Sigmoid colon (tissue), 7 donors: ENCODE results near the gene FMN2. TPM values are rescaled to one million over a fixed set of nuclear protein-coding genes. Genes with fewer than 3 reads are reported as not detected.

Experiments
- DNase-seq: peaks from one replicate; pipeline ENCODE4 v3.0.0-alpha.2; 2019
- H3K27ac ChIP-seq, 4 donors: fragments of 200-600 bp; sonication (generic); one replicate each; pipeline ENCODE4 v1.5.1; 2016 to 2019; ENCODE audit warnings: mild to moderate bottlenecking in 1 of 4
- H3K27me3 ChIP-seq, 3 donors: fragments of 200-600 bp; sonication (generic); one replicate each; pipeline ENCODE4 v1.5.1; 2019; ENCODE audit warnings: mild to moderate bottlenecking in 1 of 3
- H3K36me3 ChIP-seq, 4 donors: fragments of 200-600 bp; sonication (generic); one replicate each; pipeline ENCODE4 v1.5.1; 2016 to 2019
- H3K4me1 ChIP-seq, 4 donors: fragments of 200-600 bp; sonication (generic); one replicate each; pipeline ENCODE4 v1.5.1; 2017 to 2019
- H3K4me3 ChIP-seq, 4 donors: fragments of 200-600 bp; sonication (generic); one replicate each; pipeline ENCODE4 v1.5.1; 2017 to 2019; ENCODE audit warnings: mild to moderate bottlenecking in 2 of 4, moderate library complexity in 1 of 4
- H3K9me3 ChIP-seq, 4 donors: fragments of 200-600 bp in 3 of 4; sonication (generic) in 3 of 4; one replicate each; pipeline versions ENCODE4 v1.5.1 to v1.6.1; 2013 to 2019
- EP300 ChIP-seq, 4 donors: sonication (generic); formaldehyde crosslinking; IDR thresholded peaks; one replicate each; pipeline ENCODE4 v1.6.1; 2017; ENCODE audit warnings: antibody characterized with exemption in 4 of 4
- POLR2A ChIP-seq, 2 donors: fragments of 450-650 bp; IDR thresholded peaks; one replicate each; pipeline ENCODE4 v1.6.1; 2016; ENCODE audit warnings: antibody characterized with exemption in 2 of 2, mild to moderate bottlenecking in 2 of 2, moderate library complexity in 2 of 2
- POLR2AphosphoS5 ChIP-seq, 4 donors: sonication (generic); formaldehyde crosslinking; IDR thresholded peaks; one replicate each; pipeline ENCODE4 v1.6.1; 2017; ENCODE audit warnings: antibody characterized with exemption in 4 of 4
- WGBS, 2 donors: extraction: QIAGEN DNeasy Blood & Tissue Kit; methylation state at CpG; one replicate each; pipeline ENCODE4 v1.1.7; 2013; 5-methylcytosine and 5-hydroxymethylcytosine counted together
- intact Hi-C: fragments of 100-400 bp; cut with DNase I; formaldehyde crosslinking; loops from one replicate; pipeline ENCODE4 v1.15.1; 2023
- polyA plus RNA-seq, 3 donors: library from polyadenylated mRNA; stranded (reverse); fragments of 200-250 nt; gene quantifications; one replicate each; pipeline ENCODE4 v1.2.3, GENCODE V29; 2013
- total RNA-seq, 4 donors: library from RNA; depleted of rRNA; stranded (reverse); fragments of >200 nt; gene quantifications; one replicate each; pipeline ENCODE4 v1.1.0, GENCODE V29; 2016
- TF ChIP-seq, protein P1 (sequence below), 4 experiments: fragments of 450-650 bp in 3 of 4; fragments of 200-600 bp in 1 of 4; IDR thresholded peaks; one replicate each; pipeline ENCODE4 v1.5.1; 2016 to 2019; ENCODE audit warnings: antibody characterized with exemption in 4 of 4, mild to moderate bottlenecking in 3 of 4, moderate library complexity in 2 of 4
- donor health status: healthy with polysubstance abuse.
- donor health status: Bipolar disorder and iron deficiency.
- donor health status: healthy.

Gene FMN2
- total and polyA plus RNA-seq, 7 donors: 1.5 to 16.9 (median 10.3) TPM

DNA sequence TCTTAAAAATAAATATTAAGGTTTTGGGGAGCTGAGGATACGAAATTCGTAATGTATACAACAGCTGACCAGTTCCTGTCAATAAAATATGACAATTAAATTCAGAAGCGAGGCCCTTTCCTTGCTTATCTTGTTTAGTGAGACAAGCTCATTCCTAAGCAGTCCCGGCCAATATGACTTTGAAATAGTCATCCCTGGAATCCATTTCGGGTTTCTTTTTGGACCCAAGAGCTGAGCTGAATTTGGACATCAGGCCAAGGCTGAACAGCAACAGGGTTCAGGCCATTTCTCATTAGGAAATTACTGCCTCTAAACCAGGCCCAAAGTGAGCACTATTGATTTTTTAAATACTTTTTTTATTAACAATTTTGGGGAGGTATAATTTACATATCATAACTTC lies 17.3 kb upstream of the FMN2 start:
- H3K4me1 ChIP-seq: no peaks in the 10 kb centered on the region
- no peaks in the 10 kb centered on the region for H3K9me3 ChIP-seq
- no peak overlapping the region for H3K27ac ChIP-seq
- WGBS, 2 donors: 75 to 76% methylated on average over 5 of the region's 5 CpGs
- no peaks in the 10 kb centered on the region for H3K36me3 ChIP-seq
- TF ChIP-seq EP300 (IDR thresholded peaks at IDR 0.05) (no peak), POLR2A (IDR thresholded peaks at IDR 0.05) (no peak), POLR2AphosphoS5 (IDR thresholded peaks at IDR 0.05) (no peak)
- TF ChIP-seq, protein P1, sequence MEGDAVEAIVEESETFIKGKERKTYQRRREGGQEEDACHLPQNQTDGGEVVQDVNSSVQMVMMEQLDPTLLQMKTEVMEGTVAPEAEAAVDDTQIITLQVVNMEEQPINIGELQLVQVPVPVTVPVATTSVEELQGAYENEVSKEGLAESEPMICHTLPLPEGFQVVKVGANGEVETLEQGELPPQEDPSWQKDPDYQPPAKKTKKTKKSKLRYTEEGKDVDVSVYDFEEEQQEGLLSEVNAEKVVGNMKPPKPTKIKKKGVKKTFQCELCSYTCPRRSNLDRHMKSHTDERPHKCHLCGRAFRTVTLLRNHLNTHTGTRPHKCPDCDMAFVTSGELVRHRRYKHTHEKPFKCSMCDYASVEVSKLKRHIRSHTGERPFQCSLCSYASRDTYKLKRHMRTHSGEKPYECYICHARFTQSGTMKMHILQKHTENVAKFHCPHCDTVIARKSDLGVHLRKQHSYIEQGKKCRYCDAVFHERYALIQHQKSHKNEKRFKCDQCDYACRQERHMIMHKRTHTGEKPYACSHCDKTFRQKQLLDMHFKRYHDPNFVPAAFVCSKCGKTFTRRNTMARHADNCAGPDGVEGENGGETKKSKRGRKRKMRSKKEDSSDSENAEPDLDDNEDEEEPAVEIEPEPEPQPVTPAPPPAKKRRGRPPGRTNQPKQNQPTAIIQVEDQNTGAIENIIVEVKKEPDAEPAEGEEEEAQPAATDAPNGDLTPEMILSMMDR (IDR thresholded peaks at IDR 0.05): no peak
- H3K27me3 ChIP-seq: no peaks in the 10 kb centered on the region
- no peak for DNase-seq
- intact Hi-C loops: no loop called here
- H3K4me3 ChIP-seq: no peak overlapping the region

DNA sequence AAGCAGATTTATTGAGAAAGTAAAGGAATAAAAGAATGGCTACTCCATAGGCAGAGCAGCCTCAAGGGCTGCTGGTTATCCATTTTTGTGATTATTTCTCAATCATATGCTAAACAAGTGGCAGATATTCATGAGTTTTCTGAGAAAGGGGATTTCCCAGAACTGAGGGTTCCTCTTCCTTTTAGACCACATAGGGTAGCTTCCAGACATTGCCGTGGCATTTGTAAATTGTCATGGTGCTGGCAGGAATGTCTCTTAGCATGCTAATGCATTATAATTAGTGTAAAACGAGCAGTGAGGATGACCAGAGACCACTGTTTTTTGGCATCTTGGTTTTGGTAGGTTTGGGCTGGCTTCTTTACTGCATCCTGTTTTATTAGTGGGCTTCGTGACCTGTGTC lies 16.8 kb upstream of the FMN2 start:
- intact Hi-C loops: no loop called here
- Histone ChIP-seq H3K27ac (no peak overlapping the region), H3K4me3 (no peak overlapping the region), H3K27me3 (no peaks in the 10 kb centered on the region), H3K4me1 (no peaks in the 10 kb centered on the region), H3K36me3 (no peaks in the 10 kb centered on the region), H3K9me3 (no peaks in the 10 kb centered on the region)
- no peak for DNase-seq
- WGBS, 2 donors: 70 to 82% methylated on average over 3 of the region's 3 CpGs
- no peak for TF ChIP-seq EP300 (IDR thresholded peaks at IDR 0.05)
- TF ChIP-seq, protein P1 (IDR thresholded peaks at IDR 0.05): no peak
- TF ChIP-seq POLR2AphosphoS5 (IDR thresholded peaks at IDR 0.05): no peak
- TF ChIP-seq POLR2A (IDR thresholded peaks at IDR 0.05): no peak

DNA sequence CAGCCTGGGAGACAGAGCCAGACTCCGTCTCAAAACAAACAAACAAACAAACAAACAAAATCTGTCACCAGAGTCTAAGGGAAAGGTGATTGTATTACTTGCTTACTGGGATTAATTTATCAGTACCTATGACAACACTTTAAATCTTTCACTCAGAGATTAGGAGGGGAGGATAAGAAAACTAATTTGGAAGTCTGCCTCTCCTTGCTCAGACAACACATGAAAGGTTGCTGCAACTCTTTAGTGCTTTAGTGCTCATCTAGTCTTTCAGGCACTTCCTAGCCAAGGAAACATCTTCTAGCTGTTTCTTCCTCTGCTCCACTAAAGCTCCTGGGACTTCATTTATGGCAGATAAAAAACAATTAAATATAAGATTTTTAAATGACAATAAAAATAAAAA lies 7.3 kb upstream of the FMN2 start:
- Histone ChIP-seq H3K36me3 (no peaks in the 10 kb centered on the region), H3K4me1 (no peaks in the 10 kb centered on the region), H3K4me3 (no peak overlapping the region), H3K27ac (no peak overlapping the region), H3K9me3 (no peaks in the 10 kb centered on the region), H3K27me3 (no peaks in the 10 kb centered on the region)
- DNase-seq: no peak
- 64% methylated on average over 1 of the region's 1 CpG for WGBS, 2 donors
- TF ChIP-seq, protein P1 (IDR thresholded peaks at IDR 0.05): no peak
- TF ChIP-seq EP300 (IDR thresholded peaks at IDR 0.05): no peak
- TF ChIP-seq POLR2AphosphoS5 (IDR thresholded peaks at IDR 0.05): no peak
- no peak for TF ChIP-seq POLR2A (IDR thresholded peaks at IDR 0.05)
- intact Hi-C loops: no loop called here

DNA sequence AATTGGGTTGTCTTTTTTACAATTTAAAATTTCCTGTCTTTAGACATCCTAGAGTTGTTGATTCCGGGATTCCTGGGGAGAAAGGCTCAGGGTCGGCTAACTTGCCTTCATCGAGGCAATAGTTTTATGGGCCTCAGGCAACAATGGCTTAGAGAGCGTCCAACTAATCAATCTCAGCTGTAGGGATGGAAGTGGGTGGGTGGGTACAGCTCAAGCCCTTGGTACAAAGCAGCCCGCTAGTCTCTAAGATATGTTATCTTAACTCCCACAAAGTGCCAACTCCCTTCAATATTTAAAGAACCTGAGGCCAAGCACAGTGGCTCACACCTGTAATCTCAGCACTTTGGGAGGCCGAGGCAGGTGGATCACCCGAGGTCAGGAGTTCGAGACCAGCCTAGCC lies 6.9 kb upstream of the FMN2 start:
- Histone ChIP-seq H3K27me3 (no peaks in the 10 kb centered on the region), H3K9me3 (no peaks in the 10 kb centered on the region), H3K4me1 (no peaks in the 10 kb centered on the region), H3K27ac (no peak overlapping the region), H3K4me3 (no peak overlapping the region), H3K36me3 (no peaks in the 10 kb centered on the region)
- WGBS, 2 donors: 74 to 83% methylated on average over 8 of the region's 8 CpGs
- no peak for DNase-seq
- intact Hi-C loops: no loop called here
- no peak for TF ChIP-seq POLR2AphosphoS5 (IDR thresholded peaks at IDR 0.05)

DNA sequence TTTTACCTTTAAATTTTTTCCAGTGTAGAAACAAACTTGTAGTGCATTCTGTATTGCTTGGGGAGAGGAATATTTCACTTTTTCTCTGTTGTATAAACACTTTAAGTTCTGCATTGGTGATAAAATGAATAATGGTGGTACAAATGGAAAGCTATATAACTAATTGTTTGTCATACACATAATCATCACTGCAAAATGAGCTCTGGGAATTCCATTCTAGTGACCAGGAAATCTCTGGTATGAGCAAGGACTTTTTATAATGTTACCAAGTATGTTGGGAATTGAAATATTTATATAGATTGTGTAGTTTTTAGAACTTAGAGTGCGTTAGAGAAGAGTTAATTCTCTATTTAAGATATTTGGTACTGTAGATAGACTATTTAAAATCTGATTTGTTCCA lies 5.0 kb upstream of the FMN2 start:
- intact Hi-C loops: no loop called here
- Histone ChIP-seq H3K9me3 (no peaks in the 10 kb centered on the region), H3K36me3 (no peaks in the 10 kb centered on the region), H3K27me3 (peaks cover 0 to 1% (median 0%) of the 10 kb centered on the region in 3 donors), H3K4me3 (no peak overlapping the region), H3K27ac (no peak overlapping the region), H3K4me1 (peaks cover 0 to 8% (median 7%) of the 10 kb centered on the region in 4 donors)
- no peak for DNase-seq
- TF ChIP-seq, protein P1 (IDR thresholded peaks at IDR 0.05): no peak
- TF ChIP-seq POLR2A (IDR thresholded peaks at IDR 0.05) (no peak), EP300 (IDR thresholded peaks at IDR 0.05) (no peak), POLR2AphosphoS5 (IDR thresholded peaks at IDR 0.05) (no peak)
- WGBS, 2 donors: 74 to 88% methylated on average over 1 of the region's 1 CpG
